Non-pigmented ciliary epithelial cell (primary cell): ENCODE measurements around the gene ITPKA.

Experiments
- DNase-seq: peaks from one replicate; pipeline ENCODE4 v3.0.0-alpha.2; 2010; ENCODE audit warnings: low read depth

ITPKA gene

DNA sequence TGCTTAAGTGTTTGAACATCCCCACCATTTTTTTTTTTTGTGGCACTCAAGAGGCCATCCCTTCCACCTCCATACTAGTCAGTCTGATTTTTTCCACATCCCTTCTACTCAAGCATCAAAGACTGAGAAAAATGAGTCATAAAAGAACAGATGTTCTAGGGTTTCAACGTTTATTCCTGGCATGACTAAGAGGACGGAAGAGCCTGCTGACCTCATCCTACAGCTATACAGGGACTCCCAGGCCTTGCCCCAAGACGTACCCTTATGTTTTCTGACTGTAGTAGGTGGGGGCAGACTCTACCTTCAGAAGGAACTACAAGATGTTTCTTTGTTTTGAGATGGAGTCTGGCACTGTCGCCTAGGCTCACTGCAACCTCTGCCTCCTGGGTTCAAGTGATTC is 3.3 kb upstream of the ITPKA start:
- DNase-seq = peak; percentile 93

DNA sequence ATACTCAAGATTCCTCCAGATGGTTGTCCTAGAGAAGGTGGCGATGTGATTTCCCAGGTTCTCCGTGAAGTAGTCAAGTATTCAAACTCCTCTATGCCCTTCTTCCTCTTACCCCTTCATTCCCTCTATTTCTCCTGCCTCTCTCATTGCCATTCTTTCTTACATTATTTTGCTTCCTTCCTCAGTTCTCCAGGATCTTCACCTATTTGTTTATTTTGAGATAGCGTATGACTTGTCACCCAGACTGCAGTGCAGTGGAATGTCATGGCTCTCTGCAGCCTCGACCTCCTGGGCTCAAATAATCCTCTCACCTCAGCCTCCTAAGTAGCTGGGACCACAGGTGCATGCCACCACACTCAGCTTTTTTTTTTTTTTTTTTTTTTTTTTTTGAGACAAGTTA is 1.8 kb upstream of the ITPKA start:
- DNase-seq = no peak

DNA sequence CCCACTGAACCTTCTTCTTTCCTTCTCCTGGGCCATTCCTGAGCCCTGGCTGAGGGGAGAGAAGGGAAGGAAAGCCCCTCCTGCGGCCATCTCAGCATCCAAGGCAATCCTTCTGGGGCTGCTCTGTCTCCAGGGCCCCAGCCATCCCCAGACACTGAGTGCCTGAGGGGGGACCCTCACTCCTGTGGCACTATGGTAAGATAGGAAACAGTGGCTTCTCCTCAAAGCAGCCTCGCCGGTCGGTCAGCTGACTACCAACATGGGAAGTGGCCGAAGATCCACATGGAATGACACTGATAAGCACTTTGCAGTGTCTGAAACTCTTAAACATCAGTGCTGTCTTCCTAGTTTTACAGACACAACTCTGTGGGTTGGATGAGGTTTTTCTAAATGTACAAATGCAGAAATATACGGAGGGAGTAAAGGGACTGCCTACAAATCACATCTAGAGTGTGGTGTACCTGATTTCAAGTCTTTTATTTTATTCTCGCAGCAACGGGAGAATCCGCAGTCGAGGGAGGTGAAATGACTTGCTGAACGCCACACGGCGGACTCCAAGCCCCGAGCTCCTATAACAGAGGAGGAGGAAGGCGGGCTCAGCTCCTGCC is 973 bp upstream of the ITPKA start:
- no peak for DNase-seq

DNA sequence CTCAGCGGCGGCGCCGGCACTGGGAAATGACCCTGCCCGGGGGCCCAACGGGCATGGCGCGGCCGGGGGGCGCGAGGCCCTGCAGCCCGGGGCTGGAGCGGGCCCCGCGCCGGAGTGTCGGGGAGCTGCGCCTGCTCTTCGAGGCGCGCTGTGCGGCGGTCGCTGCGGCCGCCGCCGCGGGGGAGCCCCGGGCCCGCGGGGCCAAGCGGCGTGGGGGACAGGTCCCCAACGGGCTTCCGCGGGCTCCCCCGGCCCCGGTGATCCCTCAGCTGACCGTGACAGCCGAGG is 172 bp downstream of the ITPKA start:
- no peak for DNase-seq

DNA sequence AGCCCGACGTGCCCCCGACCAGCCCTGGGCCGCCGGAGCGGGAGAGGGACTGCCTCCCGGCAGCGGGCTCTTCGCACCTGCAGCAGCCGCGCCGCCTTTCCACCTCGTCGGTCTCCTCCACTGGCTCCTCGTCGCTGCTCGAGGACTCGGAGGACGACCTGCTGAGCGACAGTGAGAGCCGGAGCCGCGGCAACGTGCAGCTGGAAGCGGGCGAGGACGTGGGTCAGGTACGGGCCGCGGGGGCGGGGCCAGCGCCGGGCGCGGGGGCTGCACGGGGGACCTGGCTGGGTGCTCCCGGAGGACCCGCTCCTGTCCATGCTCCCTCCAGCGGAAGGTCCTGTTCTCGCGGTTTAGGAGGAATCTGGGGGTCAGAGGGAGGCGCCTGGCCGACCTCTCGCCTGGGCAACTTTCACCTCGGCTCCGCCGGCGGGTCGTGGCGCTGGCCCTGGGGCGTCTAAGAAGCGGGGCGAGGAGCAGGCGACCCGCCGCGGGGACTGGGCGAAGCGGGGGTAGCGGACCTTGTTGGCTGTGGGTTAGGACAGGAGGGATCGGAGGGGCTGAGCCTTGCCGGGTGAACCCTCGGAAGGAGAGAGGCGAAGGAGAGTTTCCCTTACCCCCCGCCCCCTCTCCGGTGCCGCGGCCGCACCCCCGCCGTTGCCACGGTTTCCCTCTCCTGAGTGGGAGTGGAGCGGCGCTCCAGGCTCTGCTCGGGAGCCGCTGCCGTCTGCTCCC is 682 bp downstream of the ITPKA start:
- DNase-seq = no peak

DNA sequence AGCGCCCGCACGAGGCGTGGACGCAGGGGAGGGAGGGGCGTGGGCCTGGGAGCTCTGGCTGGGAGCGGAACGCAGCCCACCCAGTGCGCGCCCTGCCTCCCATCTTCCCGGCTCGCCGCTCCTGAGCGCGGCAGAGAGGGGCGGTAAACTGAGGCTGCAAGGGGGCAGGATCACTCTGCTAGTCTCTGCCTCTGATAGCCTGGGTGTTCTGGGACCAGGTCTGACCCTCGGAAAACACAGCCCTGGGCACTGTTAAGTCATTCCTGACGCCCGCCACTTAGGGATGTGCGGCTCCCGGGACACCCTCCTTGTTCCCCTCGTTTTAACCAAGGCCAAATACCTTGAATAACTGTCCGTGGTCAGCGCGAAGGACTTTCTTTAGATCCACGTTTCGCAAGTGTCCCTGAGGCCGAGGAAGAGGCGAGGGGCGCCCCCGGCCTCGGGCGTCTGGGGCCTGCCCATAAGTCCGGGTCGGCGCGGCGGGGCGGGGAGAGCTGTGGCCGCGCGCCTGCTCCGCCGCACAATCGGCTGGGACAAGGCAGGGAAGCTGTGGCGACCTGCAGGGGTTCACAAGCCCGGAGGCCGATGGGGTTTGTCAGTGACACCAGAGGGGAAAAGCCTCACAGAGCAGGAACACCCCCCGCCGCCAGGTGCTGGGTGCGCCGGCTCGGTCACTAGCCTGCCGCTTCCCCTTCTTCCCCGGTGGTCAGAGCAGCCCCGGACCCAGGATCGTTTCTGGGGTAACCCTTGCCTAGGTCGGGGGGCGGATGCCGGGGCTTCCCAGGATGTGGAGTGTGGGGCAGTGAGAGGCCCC is 1.5 kb downstream of the ITPKA start:
- DNase-seq = no peak

DNA sequence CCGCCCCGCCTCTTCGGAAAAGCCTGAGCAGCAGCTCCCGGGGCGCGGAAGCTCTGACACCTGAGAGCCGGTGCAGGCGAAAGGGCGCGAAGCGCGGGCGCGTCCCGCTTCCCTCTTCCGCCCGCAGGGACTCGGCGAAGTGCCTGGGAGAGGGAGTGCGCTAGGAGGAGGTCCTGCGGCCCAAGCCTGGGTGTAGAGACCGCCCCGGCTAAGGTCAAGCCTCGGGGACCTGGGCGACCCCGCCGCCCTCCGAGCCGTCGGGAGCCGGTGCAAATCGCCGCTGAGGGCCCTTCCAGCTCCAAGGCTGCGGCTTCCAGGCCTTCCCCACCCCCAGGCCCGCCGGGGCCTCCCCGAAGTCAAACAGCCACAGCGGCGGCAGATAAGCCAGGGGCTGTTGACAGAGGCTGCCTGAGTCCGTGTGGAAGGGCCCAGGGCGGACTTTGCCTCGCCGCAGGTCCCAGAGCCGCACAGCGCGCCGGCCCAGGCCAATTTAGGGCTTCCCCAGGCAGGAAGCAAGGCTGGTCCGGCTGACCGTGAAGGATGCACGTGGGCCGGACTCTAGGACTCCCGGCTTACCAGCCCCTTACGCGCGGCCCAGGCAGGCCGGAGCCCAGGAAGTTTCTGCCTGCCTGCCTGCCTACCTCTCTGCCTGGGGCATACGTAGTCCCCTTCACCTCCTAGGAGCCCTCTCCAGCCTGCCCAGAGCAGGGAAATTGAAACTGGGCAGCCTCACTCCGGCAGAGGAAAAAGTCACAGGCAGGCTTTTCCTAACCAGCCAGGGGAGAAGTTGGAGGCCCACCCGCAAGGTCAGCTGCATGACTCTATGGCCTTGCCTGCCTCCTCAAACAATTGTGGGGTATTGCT is 2.3 kb downstream of the ITPKA start:
- no peak for DNase-seq

DNA sequence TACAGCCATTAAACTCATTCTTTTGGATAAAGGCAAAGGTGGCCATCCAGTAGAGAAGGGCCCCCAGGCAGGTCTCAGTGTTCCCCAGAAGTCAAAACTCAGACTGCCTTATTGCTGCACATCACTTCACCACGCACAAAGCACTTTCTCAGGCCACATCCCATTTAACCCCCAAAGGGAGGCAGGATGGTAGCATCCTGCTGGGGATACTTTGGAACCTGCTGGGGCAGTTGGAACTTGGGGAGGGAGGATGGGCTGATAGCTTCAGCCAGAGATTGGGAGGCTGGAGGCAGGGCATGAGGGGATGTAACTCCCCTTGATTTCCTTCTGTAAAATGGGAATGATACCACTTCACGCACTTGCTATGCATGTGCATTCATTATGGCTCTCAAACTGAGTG is 5.0 kb downstream of the ITPKA start:
- DNase-seq = no peak

DNA sequence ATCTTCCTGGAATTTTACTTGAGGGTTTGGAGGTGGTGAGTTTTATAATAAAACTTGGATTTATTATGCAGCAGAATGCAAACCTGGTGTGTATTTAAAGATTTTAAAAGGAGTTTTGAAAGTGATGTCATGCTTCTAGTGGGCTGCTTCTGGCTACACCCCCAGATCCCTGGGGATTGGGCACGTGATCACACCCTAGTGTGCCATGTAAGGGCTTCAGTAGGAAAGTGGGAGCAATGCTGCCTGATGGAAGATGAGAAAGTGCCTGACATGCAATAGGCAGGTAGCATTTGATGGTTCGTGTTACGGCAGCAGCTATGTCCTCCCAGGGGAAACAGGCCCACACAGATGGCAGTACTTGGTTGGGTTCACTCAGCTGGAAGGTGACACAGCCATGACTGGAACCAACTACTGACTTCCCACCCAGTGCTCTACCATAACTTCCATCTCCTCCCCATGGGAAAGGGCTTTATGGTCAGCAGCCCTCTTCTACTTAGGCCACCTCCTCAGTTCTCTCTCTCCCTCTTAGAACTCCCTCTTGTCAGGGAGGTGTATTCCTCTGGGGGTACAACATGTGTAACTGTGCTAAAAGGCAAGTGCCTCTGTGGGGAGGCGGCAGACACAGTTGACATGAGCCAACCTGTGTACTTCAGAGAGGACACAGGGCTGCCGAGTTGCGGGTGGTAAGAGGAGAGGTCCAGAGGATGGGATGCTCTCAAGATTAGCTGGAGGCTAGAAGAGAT is 5.6 kb downstream of the ITPKA start:
- DNase-seq = no peak

DNA sequence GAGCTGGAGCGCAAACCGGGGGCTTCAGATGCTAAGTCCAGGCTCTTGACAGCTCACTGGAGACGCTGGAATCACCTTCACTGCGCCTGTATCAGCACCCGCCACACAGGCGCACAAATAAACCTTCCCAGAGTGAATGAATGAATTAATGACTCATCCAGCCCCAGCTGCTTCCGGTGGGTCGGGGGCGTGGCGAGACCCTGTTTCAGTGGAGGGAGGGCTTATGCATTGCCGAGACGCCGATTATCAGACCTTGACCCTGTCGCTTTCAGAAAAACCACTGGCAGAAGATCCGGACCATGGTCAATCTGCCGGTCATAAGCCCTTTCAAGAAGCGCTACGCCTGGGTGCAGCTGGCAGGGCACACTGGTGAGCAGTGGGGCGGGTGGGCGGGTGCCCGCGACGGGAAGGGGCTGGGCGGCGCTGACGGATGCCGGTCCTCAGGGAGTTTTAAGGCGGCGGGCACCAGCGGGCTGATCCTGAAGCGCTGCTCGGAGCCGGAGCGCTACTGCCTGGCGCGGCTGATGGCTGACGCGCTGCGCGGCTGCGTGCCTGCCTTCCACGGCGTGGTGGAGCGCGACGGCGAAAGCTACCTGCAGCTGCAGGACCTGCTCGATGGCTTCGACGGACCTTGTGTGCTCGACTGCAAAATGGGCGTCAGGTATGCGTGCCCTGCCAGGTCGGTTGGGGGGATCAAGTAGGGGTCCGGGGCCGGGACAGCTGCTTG is 7.7 kb downstream of the ITPKA start:
- no peak for DNase-seq

DNA sequence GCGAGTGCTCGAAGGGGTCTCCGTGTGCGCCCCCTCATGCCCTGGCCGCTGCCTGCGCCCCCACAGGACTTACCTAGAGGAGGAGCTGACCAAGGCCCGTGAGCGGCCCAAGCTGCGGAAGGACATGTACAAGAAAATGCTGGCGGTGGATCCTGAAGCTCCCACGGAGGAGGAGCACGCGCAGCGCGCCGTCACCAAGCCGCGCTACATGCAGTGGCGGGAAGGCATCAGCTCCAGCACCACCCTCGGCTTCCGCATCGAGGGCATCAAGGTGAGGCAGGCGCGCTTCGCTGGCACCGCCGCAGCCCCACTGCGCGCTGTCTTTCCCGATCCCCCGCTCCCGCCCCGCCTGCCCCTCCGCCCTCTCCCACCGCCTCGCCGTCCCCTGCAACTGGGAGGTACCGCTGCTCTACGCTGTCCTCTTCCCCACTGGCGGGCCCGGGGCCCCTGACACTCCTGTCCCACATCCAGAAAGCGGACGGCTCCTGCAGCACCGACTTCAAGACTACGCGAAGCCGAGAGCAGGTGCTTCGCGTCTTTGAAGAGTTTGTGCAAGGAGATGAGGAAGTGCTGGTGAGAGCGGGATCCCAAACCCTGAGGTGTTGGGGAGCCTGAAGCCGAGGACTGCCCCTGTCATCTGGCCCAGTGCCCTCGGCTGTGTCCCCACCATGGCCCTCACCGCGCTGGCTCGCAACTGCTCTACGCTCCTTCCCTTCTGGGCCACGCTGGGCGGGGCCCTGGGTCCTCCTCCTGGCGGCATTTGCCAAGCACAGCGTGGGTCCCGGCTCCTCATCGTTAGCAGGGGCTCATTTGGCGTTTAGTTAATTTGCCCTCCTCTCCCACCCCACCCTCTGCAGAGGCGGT is 8.5 kb downstream of the ITPKA start:
- no peak for DNase-seq

DNA sequence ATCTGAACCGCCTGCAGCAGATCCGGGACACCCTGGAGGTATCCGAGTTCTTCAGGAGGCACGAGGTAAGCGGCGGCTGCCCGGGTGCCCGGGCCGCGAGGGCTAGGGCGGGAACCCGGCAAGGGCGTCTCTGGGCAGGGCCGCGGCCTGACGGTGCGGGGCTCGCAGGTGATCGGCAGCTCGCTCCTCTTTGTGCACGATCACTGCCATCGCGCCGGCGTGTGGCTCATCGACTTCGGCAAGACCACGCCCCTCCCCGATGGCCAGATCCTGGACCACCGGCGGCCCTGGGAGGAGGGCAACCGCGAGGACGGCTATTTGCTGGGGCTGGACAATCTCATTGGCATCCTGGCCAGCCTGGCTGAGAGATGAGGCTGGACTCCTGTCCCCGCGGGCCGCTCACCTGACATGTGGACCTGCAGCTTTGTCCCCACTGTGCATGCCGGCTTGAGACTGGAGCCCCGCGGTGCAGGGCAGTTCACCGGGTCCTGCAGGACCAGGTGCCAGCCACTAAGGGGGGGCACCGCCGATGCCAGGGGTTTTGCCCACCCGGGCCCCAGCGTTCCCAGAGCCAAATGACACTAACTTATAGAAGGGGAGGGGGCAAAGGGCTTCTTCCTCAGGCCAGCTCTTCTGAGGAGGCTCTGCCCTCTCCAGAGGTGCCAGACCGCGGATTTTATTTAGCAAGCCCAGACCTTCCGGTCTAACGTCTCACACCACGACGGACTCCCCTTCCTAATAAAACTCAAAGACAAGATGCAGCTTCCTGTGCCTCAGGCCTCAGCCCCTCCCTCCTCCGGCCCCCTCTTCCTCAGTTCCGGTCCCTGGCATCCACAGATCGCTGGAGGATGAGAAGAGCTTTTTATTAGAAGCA is 9.4 kb downstream of the ITPKA start:
- no peak for DNase-seq

DNA sequence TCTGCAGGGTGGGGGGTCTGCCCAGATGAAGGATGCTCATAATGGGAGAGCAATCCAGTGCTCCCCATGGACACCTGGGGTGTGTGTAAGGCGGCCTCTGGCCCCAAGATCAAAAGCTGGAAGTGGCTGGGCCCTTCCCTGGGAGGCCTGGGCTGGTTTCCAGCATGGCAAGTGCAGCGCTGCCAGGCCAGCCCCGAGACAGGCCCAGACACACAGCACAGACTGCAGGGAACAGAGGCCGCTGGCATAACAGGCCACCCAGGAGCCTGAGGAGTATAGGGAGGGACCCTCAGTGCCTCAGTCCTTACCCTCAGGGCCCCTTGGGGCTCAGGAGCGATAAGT is 10.0 kb downstream of the ITPKA start:
- no peak for DNase-seq

DNA sequence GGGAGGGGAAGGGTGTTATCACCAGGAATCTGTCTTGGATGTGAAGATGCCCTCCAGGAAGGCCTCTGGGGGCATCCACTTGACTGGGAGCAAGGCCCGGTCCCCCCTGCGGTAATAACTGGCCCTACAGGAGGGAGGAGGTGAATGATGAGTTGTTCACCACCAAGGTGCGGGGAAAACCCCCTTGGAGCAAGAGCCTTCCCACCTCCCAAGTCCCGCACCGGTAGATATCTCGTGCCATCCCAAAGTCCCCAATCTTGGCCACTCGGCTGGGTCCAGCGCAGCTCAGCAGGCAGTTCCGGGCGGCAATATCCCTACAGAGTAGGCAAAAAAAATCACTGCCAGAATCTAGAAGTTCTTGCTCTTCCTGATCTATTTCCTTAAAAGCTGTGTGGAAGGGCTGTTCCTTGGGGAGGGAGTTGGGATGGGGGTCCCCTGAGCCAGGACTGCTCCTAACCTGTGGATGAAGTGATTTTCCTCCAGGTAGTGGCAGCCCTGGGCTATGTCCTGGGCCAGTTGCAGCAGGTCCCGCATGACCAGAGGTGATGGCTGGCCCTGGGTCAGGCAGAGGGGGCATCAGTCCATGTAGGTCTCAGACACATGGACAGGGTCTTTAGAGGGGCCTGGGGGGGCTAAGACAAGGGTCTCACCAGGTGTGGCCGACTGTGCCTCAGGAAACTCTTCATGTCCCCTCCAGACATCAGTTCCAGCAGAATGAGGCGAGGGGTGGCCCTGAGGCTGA is 11.2 kb downstream of the ITPKA start:
- no peak for DNase-seq

DNA sequence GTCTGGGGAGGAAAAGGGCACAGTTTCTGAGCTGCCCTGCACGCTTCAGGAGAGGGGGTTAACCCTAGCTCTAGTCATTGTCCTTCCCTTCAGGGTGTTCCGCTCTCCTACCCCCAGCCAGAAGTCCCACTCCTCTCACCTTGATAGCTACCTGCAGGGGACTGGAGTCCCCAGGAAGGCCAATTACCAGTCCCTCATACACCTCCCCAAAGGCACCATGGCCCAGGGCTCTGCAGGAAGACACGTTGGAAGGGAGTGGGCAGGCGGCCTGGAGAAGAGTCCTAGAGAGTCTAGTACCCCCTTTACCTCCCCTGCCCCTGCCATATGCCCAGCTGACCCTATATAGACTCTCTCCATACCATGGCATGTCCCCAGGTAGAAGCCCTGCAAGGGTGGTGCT is 12.1 kb downstream of the ITPKA start:
- DNase-seq = no peak

DNA sequence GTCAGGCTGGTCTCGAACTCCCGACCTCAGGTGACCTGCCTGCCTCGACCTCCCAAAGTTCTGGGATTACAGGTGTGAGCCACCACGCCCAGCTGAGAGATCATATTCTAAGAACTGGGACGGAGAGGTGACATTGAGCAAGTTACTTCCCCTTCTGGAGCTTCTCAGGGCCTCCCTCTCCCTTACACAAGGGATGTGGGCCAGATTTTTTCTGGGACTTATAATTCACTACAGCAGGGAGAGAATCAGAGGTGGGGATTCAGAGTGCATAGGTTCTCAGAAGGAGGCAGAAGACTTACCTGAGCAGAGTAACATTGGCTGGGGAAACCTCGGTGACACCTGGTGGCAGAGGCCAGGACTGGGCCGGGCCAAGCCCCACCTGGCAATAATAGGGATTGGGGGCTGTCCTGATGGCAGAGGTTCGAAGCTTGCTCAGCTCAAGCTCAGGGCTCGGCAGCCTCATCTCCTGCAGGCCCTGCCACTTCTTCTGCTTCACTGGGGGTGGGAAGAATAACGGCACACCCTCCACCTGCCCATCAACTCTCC is 13.2 kb downstream of the ITPKA start:
- DNase-seq = no peak

DNA sequence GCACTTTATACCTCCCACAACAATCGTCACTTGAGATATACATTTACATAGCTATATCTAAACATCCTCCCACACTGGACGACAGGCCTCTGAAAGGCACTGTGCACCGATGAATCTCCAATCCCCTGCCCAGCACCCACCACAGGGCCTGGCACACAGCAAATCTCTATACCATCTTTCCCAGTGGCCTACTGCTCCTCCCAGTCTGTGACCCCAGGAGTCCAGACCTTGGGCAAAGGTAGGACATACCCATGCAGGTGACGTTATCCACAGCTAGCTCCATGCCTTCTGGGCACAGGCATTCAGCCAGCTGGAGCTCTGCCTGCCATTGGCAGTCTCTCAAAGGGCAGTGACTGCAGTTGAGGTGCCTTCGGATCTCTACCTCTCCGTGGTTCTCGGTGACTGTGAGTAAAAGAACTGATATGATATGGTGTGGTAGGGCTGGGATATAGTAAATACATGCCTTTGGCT is 14.2 kb downstream of the ITPKA start:
- DNase-seq = no peak

DNA sequence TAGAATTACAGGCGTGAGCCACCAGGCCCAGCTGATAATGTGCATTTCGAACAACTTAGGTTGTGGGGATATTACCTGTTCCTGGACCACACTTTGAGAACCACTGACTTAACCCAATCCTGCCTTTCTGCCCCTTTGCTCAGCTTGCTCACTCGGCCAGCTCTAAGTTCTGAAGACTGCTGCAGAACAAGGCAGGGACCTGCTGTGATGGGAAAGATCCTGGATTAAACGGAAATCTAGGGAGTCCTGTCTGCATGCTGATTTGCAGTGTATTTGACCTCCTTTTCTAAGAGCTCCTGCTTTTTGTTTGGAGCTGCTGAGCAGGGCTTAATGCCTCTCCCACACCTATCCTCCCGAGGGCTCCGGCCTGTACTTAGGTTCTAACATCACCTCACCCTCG is 17.1 kb downstream of the ITPKA start:
- DNase-seq = no peak
